Stimulated activated CD8-positive, alpha-beta memory T cell treated with anti-CD3 and anti-CD28 coated beads, Interleukin-12 subunit alpha, Interleukin-12 subunit beta, amount 100 ng/mL, for 4 hours (primary cell): Measurements from ENCODE around the gene GAGE12G.
"Not testable (repeated sequence)": the region's sequence is repeated elsewhere in the genome, so short reads cannot be mapped to it uniquely, and the experiment has no call there.

Source experiments
- DNase-seq: peaks from one replicate; pipeline ENCODE4 v3.0.0-alpha.2; 2020; ENCODE audit warnings: low read depth

GAGE12G gene

DNA sequence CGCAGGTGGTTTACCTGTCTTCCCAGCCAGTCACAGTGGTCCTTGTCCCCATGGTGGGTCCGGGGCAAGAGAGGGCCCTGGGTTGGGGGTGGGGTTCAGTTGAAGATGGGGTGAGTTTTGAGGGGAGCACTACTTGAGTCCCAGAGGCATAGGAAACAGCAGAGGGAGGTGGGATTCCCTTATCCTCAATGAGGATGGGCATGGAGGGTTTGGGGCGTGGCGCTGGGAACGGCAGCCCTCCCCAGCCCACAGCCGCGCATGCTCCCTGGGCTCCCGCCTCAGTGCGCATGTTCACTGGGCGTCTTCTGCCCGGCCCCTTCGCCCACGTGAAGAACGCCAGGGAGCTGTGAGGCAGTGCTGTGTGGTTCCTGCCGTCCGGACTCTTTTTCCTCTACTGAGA, at the start of gene GAGE12G:
Gene GAGE12G (plus strand): TSS at position 301 of the 400 bp plus-strand sequence. CDS start 1,155 bp downstream, outside the sequence.
- DNase-seq = not testable (repeated sequence)

DNA sequence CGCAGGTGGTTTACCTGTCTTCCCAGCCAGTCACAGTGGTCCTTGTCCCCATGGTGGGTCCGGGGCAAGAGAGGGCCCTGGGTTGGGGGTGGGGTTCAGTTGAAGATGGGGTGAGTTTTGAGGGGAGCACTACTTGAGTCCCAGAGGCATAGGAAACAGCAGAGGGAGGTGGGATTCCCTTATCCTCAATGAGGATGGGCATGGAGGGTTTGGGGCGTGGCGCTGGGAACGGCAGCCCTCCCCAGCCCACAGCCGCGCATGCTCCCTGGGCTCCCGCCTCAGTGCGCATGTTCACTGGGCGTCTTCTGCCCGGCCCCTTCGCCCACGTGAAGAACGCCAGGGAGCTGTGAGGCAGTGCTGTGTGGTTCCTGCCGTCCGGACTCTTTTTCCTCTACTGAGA, 38.3 kb upstream of the GAGE12G start, which contains the start of gene GAGE12C:
Gene GAGE12C (plus strand): TSS at position 301 of the 400 bp plus-strand sequence. CDS start 1,155 bp downstream, outside the sequence.
- DNase-seq = not testable (repeated sequence)

- DNase-seq = not testable (repeated sequence)
Measured at GRCh38 chrX:49541433-49541832, 28.8 kb upstream of the GAGE12G start, which contains the start of gene GAGE12D. GAGE12D (plus strand) TSS chrX:49541733; CDS start chrX:49542888, 1,155 bp downstream.

DNA sequence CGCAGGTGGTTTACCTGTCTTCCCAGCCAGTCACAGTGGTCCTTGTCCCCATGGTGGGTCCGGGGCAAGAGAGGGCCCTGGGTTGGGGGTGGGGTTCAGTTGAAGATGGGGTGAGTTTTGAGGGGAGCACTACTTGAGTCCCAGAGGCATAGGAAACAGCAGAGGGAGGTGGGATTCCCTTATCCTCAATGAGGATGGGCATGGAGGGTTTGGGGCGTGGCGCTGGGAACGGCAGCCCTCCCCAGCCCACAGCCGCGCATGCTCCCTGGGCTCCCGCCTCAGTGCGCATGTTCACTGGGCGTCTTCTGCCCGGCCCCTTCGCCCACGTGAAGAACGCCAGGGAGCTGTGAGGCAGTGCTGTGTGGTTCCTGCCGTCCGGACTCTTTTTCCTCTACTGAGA, 19.2 kb upstream of the GAGE12G start, which contains the start of gene GAGE12E:
Gene GAGE12E (plus strand): TSS at position 301 of the 400 bp plus-strand sequence. CDS start 1,155 bp downstream, outside the sequence.
- not testable (repeated sequence) for DNase-seq

- not testable (repeated sequence) for DNase-seq
Measured at GRCh38 chrX:49560542-49560941, 9.7 kb upstream of the GAGE12G start, which contains the start of gene GAGE12F. GAGE12F (plus strand) TSS chrX:49560842; CDS start chrX:49561997, 1,155 bp downstream.

- DNase-seq = not testable (repeated sequence)
Measured at GRCh38 chrX:49568728-49569127, 1.5 kb upstream of the GAGE12G start.

- not testable (repeated sequence) for DNase-seq
Measured at GRCh38 chrX:49569152-49569551, 1.0 kb upstream of the GAGE12G start.

GRCh38 chrX:49579649-49580048, 9.4 kb downstream of the GAGE12G start, which contains the start of gene GAGE12H:
GAGE12H (plus strand) TSS chrX:49579949; CDS start chrX:49581104, 1,155 bp downstream.
- not testable (repeated sequence) for DNase-seq

DNA sequence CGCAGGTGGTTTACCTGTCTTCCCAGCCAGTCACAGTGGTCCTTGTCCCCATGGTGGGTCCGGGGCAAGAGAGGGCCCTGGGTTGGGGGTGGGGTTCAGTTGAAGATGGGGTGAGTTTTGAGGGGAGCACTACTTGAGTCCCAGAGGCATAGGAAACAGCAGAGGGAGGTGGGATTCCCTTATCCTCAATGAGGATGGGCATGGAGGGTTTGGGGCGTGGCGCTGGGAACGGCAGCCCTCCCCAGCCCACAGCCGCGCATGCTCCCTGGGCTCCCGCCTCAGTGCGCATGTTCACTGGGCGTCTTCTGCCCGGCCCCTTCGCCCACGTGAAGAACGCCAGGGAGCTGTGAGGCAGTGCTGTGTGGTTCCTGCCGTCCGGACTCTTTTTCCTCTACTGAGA, 19.0 kb downstream of the GAGE12G start, which contains the start of gene GAGE2A:
Gene GAGE2A (plus strand): TSS at position 301 of the 400 bp plus-strand sequence. CDS start 1,155 bp downstream, outside the sequence.
- DNase-seq = not testable (repeated sequence)

DNA sequence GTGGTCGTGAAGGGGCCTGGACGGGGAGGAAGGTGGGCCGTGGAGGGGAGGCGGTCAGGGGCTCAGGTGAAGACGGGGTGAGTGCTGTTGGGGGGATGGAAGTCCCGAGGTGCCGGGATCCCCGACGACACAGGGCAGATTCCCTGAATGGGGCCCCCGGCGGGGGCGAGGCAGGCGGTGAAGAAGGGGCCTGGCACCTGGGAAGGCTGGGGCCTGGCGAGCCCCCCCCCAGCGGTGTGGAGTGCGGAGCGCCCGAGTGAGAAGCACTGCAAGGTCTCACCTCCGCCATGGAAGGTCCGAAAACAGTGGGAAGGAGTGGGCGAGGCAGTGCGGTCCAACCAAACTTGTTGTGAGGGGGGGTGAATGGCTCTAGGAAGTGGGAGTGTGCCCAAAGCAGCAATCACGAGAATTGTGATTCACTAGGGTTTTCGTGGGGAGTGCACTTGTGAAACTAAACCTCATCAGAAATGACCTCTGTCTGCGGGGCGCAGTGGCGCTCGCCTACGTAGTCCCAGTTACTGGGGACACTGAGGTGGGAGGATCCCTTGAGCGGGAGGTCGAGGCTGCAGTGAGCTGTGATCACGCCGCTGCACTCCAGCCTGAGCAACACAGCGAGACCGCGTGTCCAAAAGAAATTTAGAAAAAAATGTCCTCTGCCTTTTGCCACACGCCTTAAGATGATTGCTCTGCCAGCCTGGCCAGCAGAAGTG, 19.7 kb downstream of the GAGE12G start:
- not testable (repeated sequence) for DNase-seq

GRCh38 chrX:49590488-49590887, 20.3 kb downstream of the GAGE12G start:
- not testable (repeated sequence) for DNase-seq

DNA sequence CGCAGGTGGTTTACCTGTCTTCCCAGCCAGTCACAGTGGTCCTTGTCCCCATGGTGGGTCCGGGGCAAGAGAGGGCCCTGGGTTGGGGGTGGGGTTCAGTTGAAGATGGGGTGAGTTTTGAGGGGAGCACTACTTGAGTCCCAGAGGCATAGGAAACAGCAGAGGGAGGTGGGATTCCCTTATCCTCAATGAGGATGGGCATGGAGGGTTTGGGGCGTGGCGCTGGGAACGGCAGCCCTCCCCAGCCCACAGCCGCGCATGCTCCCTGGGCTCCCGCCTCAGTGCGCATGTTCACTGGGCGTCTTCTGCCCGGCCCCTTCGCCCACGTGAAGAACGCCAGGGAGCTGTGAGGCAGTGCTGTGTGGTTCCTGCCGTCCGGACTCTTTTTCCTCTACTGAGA, 28.5 kb downstream of the GAGE12G start, which contains the start of gene GAGE1:
Gene GAGE1 (plus strand): TSS at position 301 of the 400 bp plus-strand sequence. CDS start 1,155 bp downstream, outside the sequence.
- not testable (repeated sequence) for DNase-seq

DNA sequence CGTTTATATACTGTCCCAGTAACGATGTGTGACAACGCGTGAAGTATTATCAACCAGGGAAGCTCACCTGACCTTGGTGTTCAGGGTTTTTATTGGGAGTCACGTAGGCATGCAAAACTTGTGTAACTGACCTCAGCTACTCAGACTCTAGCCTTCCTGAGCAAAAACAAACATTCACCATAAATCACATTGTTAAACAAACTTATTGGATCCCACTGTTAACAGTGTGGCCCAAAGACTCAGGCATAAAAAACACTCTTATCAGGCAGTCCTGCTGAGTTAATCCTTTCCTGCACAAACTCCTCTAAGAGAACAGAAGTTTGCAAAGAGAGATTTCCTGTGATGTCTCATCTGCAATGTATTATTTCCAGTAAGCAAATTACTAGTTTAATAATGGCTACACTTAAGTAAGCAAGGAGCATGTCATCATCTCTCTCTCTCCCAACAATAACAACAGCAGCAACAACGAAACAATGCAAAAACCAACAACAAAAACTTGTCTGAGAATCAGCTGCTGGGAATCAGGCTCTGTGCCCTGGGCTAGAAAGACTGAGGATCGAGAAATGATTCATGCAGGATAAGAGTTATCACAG, 40.6 kb downstream of the GAGE12G start:
- DNase-seq = no peak

DNA sequence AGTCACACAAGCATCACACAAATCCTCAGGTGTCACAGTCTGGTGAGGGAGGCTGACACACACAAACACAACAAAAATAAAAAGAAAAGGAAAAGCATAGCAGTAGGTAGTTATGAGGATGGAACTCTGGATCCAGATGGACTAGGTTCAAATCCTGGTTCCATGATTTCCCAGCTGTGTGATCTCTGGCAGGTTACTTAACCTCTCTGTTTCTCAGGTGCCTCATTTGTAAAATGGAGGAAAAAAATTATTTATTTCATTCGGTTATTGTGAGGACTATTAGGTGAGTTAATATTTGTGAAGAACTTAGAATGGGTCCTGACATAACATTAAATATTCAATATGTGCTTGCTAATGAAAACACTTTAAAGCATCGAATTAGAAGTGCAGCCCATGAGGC, 48.4 kb downstream of the GAGE12G start:
- DNase-seq = no peak
